ENCODE measurements around the gene CAMK1.

The CAMK1 gene

DNA sequence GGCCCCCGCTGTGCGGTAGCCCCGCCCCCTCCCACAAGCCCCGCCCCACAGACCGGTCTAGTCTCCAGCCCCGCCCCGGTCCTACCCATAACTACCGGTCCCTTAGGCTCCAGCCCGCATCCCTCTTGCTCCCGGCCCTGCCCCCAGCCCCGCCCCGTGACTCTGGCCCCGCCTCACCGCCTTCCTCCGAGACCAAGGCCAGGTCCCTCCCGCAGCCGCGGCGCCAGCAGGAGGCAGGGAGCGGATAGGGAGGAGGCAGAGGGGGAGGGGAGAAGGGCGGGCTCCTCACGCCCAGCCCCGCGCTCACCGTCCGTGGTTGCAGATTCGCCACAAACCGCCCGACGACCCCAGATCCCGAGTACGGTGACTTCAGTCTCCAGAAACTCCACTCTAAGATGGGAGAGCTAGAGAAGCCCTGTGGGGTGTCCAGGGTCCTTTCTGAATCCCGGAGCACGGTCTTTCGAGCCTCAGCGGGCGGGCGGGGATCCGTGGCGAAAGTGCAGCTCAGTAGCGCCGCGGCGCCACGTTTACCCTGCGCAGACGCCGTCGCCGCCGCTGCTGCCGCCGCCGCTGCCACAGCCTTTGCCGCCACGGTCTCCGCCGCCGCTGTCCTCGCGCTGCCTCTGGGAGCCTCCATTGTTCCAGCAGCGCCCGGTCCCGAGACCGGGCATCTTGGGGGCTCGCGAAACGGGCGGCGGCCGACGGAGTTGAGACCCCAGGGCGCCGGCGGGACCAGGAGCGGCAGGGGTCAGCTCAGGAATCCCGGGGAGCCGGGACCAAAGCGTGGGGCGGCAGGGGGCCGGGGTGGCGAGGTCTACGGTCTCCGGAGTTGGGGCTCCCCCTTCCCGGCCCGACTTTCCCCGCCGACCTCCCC is 38.3 kb downstream of the CAMK1 start, which contains the start of gene BRPF1:
Gene BRPF1, plus strand, starts transcription at position 530 of the 874 bp plus-strand sequence. CDS start 2,406 bp downstream, outside the sequence.
- DNase-seq, result peak; percentile 98 to 100 (median 100)
- peaks cover 20% of the 10 kb centered on the region for H3K4me1 ChIP-seq (ENCODE audit: control insufficient read depth, insufficient read depth, low read length, poor library complexity, severe bottlenecking)
- H3K4me3 ChIP-seq (ENCODE audit: insufficient read depth, low read depth, low read length, poor library complexity, severe bottlenecking), result peak within 1 kb of the TSS; percentile 77
- H3K27me3 ChIP-seq (replicated peaks; ENCODE audit: control insufficient read depth, insufficient read depth, low read length, poor library complexity, severe bottlenecking), result no peaks in the 10 kb centered on the region
- peak within 1 kb of the TSS; percentile 92 for H3K27ac ChIP-seq (ENCODE audit: insufficient read depth, low read length, poor library complexity, severe bottlenecking)
- no peaks in the 10 kb centered on the region for H3K9me3 ChIP-seq (ENCODE audit: control insufficient read depth, low read length)
- H3K36me3 ChIP-seq (ENCODE audit: control insufficient read depth, insufficient read depth, low read length), result peaks cover 18% of the 10 kb centered on the region

DNA sequence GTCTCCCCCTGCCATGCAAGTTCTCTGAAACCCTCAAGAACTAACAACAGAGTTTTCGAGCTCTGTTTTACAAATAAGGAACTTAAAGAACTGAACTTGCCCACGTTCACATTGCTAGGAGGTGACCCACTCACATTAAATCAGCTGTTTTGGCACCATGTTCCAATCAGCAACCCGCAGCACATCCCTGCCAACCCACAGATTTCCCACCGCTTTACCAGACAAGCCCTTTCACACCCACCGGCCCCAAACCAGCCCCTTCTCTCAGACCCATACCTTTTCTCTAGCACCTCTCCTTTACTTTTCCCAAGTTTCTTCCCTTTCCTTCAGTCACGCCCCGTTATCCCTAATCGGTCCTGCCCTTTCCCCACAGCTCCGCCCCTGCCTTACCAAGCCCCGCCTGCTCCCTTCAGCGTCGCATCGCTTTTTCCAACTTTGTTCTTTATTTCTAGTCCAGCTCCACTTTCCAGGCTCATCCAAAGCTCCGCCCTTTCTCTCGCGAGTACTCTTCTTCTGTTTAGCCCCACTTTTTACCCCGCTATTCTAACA is 39.0 kb downstream of the CAMK1 start:
- no peaks in the 10 kb centered on the region for H3K27me3 ChIP-seq (replicated peaks; ENCODE audit: control insufficient read depth, insufficient read depth, low read length, poor library complexity, severe bottlenecking)
- DNase-seq, result no peak
- H3K4me3 ChIP-seq (ENCODE audit: insufficient read depth, low read depth, low read length, poor library complexity, severe bottlenecking), result peak overlapping the region; percentile 77
- H3K27ac ChIP-seq (ENCODE audit: insufficient read depth, low read length, poor library complexity, severe bottlenecking), result peak overlapping the region; percentile 92
- H3K36me3 ChIP-seq (ENCODE audit: control insufficient read depth, insufficient read depth, low read length), result peaks cover 18% of the 10 kb centered on the region
- H3K4me1 ChIP-seq (ENCODE audit: control insufficient read depth, insufficient read depth, low read length, poor library complexity, severe bottlenecking), result peaks cover 20% of the 10 kb centered on the region
- no peaks in the 10 kb centered on the region for H3K9me3 ChIP-seq (ENCODE audit: control insufficient read depth, low read length)

DNA sequence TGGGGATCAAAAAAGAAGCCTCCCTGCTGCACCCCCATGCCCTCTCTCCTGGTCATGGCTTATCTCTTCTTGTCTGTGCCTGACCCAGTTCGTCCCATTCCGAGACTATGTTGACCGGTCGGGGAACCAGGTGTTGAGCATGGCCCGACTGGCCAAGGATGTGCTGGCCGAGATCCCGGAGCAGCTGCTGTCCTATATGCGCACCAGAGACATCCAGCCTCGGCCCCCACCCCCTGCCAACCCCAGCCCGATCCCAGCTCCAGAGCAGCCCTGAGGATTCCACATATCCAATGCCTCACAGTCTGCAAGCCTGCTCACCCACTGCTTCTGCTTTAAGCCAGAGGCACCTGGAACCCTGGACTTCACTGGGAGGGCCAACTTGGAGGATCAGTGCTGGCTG is 40.3 kb downstream of the CAMK1 start:
- Histone ChIP-seq H3K9me3 (ENCODE audit: control insufficient read depth, low read length) (no peaks in the 10 kb centered on the region), H3K27ac (ENCODE audit: insufficient read depth, low read length, poor library complexity, severe bottlenecking) (no peak overlapping the region), H3K27me3 (replicated peaks; ENCODE audit: control insufficient read depth, insufficient read depth, low read length, poor library complexity, severe bottlenecking) (no peaks in the 10 kb centered on the region), H3K4me1 (ENCODE audit: control insufficient read depth, insufficient read depth, low read length, poor library complexity, severe bottlenecking) (peaks cover 20% of the 10 kb centered on the region), H3K4me3 (ENCODE audit: insufficient read depth, low read depth, low read length, poor library complexity, severe bottlenecking) (no peak overlapping the region), H3K36me3 (ENCODE audit: control insufficient read depth, insufficient read depth, low read length) (peaks cover 7% of the 10 kb centered on the region)
- DNase-seq, result no peak

- Histone ChIP-seq H3K4me1 (ENCODE audit: control insufficient read depth, insufficient read depth, low read length, poor library complexity, severe bottlenecking) (peaks cover 16% of the 10 kb centered on the region), H3K27ac (ENCODE audit: insufficient read depth, low read length, poor library complexity, severe bottlenecking) (no peak overlapping the region), H3K4me3 (ENCODE audit: insufficient read depth, low read depth, low read length, poor library complexity, severe bottlenecking) (no peak overlapping the region), H3K9me3 (ENCODE audit: control insufficient read depth, low read length) (no peaks in the 10 kb centered on the region), H3K36me3 (ENCODE audit: control insufficient read depth, insufficient read depth, low read length) (no peaks in the 10 kb centered on the region), H3K27me3 (replicated peaks; ENCODE audit: control insufficient read depth, insufficient read depth, low read length, poor library complexity, severe bottlenecking) (no peaks in the 10 kb centered on the region)
- no peak for DNase-seq
These were observed 42.0 kb downstream of the CAMK1 start for GRCh38 chr3:9727743-9728142.

DNA sequence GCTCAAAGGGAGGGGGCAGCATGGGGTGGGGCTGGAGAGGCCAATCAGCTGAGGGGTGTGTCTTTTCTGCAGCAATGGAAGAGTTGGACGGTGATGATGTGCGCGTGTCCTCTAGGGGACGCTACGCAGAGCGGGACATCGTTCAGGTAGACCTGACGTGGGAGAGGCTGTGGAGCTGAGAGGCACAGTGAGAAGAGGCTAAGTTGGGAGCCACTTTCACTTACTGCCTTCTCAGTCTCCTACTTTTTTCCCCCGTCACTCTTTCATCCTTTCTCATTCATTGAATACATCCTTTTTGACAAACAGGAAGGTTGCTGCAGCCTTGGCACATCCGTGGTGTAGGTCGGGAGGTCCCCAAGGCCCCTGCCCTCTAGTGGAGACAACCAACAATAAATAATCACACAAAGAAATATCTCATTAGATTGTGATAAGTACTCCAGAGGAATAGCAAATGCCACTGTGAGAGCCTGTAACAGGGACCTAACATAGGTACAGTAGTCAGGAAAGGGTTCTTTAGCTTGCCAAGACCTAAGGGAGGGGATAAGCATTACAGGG is 42.6 kb downstream of the CAMK1 start:
- DNase-seq, result peak; percentile 16 to 44 (median 34)
- Histone ChIP-seq H3K9me3 (ENCODE audit: control insufficient read depth, low read length) (no peaks in the 10 kb centered on the region), H3K36me3 (ENCODE audit: control insufficient read depth, insufficient read depth, low read length) (no peaks in the 10 kb centered on the region), H3K4me3 (ENCODE audit: insufficient read depth, low read depth, low read length, poor library complexity, severe bottlenecking) (peak overlapping the region; percentile 11), H3K27me3 (replicated peaks; ENCODE audit: control insufficient read depth, insufficient read depth, low read length, poor library complexity, severe bottlenecking) (no peaks in the 10 kb centered on the region), H3K4me1 (ENCODE audit: control insufficient read depth, insufficient read depth, low read length, poor library complexity, severe bottlenecking) (peaks cover 10% of the 10 kb centered on the region), H3K27ac (ENCODE audit: insufficient read depth, low read length, poor library complexity, severe bottlenecking) (no peak overlapping the region)

GRCh38 chr3:9725775-9726515 is 43.8 kb downstream of the CAMK1 start:
- H3K27me3 ChIP-seq (replicated peaks; ENCODE audit: control insufficient read depth, insufficient read depth, low read length, poor library complexity, severe bottlenecking), result no peaks in the 10 kb centered on the region
- no peak for DNase-seq
- H3K4me1 ChIP-seq (ENCODE audit: control insufficient read depth, insufficient read depth, low read length, poor library complexity, severe bottlenecking), result peaks cover 10% of the 10 kb centered on the region
- H3K4me3 ChIP-seq (ENCODE audit: insufficient read depth, low read depth, low read length, poor library complexity, severe bottlenecking), result no peak overlapping the region
- H3K36me3 ChIP-seq (ENCODE audit: control insufficient read depth, insufficient read depth, low read length), result no peaks in the 10 kb centered on the region
- H3K9me3 ChIP-seq (ENCODE audit: control insufficient read depth, low read length), result no peaks in the 10 kb centered on the region
- H3K27ac ChIP-seq (ENCODE audit: insufficient read depth, low read length, poor library complexity, severe bottlenecking), result no peak overlapping the region

DNA sequence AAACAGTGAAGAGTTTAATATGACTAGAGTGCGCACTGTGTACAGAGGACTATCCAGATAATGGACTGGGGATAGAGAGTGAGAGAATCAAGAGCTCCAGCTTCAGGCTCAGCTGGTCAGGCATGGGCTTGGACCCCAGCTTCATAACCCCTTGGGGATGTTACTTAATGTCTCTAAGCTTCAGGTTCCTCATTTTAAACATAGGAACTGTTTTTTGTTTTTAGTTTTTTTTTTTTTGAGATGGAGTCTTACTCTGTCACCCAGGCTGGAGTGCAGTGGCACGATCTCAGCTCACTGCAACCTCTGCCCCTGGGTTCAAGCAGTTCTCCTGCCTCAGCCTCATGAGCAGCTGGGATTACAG is 48.1 kb downstream of the CAMK1 start:
- no peaks in the 10 kb centered on the region for H3K9me3 ChIP-seq (ENCODE audit: control insufficient read depth, low read length)
- H3K36me3 ChIP-seq (ENCODE audit: control insufficient read depth, insufficient read depth, low read length), result no peaks in the 10 kb centered on the region
- no peak for DNase-seq
- H3K4me3 ChIP-seq (ENCODE audit: insufficient read depth, low read depth, low read length, poor library complexity, severe bottlenecking), result no peak overlapping the region
- no peak overlapping the region for H3K27ac ChIP-seq (ENCODE audit: insufficient read depth, low read length, poor library complexity, severe bottlenecking)
- H3K27me3 ChIP-seq (replicated peaks; ENCODE audit: control insufficient read depth, insufficient read depth, low read length, poor library complexity, severe bottlenecking), result no peaks in the 10 kb centered on the region
- peaks cover 2% of the 10 kb centered on the region for H3K4me1 ChIP-seq (ENCODE audit: control insufficient read depth, insufficient read depth, low read length, poor library complexity, severe bottlenecking)

- no peak overlapping the region for H3K27ac ChIP-seq (ENCODE audit: insufficient read depth, low read length, poor library complexity, severe bottlenecking)
- no peaks in the 10 kb centered on the region for H3K9me3 ChIP-seq (ENCODE audit: control insufficient read depth, low read length)
- no peak for DNase-seq
- no peaks in the 10 kb centered on the region for H3K4me1 ChIP-seq (ENCODE audit: control insufficient read depth, insufficient read depth, low read length, poor library complexity, severe bottlenecking)
- no peak overlapping the region for H3K4me3 ChIP-seq (ENCODE audit: insufficient read depth, low read depth, low read length, poor library complexity, severe bottlenecking)
- no peaks in the 10 kb centered on the region for H3K27me3 ChIP-seq (replicated peaks; ENCODE audit: control insufficient read depth, insufficient read depth, low read length, poor library complexity, severe bottlenecking)
- no peaks in the 10 kb centered on the region for H3K36me3 ChIP-seq (ENCODE audit: control insufficient read depth, insufficient read depth, low read length)
These were observed 48.6 kb downstream of the CAMK1 start for GRCh38 chr3:9721015-9721699.

GRCh38 chr3:9718118-9718517 is 51.6 kb downstream of the CAMK1 start:
- Histone ChIP-seq H3K4me3 (ENCODE audit: insufficient read depth, low read depth, low read length, poor library complexity, severe bottlenecking) (no peak overlapping the region), H3K27me3 (replicated peaks; ENCODE audit: control insufficient read depth, insufficient read depth, low read length, poor library complexity, severe bottlenecking) (no peaks in the 10 kb centered on the region), H3K4me1 (ENCODE audit: control insufficient read depth, insufficient read depth, low read length, poor library complexity, severe bottlenecking) (no peaks in the 10 kb centered on the region), H3K36me3 (ENCODE audit: control insufficient read depth, insufficient read depth, low read length) (no peaks in the 10 kb centered on the region), H3K27ac (ENCODE audit: insufficient read depth, low read length, poor library complexity, severe bottlenecking) (no peak overlapping the region), H3K9me3 (ENCODE audit: control insufficient read depth, low read length) (no peaks in the 10 kb centered on the region)
- DNase-seq, result no peak

All from effector memory CD4-positive, alpha-beta T cell (primary cell).